NCI-H2227 (cell line): ENCODE results near the gene TSPAN18.

Source experiments
- DNase-seq: peaks from one replicate; lab custom pipeline; 2025; ENCODE audit not compliant: unreplicated experiment; lab: John Stamatoyannopoulos, UW

The TSPAN18 gene

GRCh38 chr11:44791316-44791925 lies 64.7 kb downstream of the TSPAN18 start:
- DNase-seq = no peak

DNA sequence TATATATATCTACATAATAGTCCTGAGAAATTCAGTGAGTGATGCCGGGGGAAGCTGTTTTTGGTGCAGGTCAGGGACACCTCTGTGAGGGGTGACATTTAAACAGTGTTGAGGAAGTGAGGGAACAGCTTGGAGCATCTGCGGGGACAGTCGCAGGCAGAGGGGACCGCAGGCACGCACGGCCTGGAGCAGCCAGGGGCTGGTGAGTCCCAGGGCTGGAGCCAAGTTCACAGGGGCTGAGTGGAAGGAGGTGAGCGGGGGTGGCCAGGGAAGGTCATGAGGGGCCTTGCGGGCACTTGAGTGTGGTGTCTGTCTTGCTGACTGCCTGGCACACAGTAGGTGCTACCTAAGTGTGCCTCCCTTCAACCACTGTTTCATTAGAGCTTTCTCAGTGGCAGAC lies 65.4 kb downstream of the TSPAN18 start:
- no peak for DNase-seq

DNA sequence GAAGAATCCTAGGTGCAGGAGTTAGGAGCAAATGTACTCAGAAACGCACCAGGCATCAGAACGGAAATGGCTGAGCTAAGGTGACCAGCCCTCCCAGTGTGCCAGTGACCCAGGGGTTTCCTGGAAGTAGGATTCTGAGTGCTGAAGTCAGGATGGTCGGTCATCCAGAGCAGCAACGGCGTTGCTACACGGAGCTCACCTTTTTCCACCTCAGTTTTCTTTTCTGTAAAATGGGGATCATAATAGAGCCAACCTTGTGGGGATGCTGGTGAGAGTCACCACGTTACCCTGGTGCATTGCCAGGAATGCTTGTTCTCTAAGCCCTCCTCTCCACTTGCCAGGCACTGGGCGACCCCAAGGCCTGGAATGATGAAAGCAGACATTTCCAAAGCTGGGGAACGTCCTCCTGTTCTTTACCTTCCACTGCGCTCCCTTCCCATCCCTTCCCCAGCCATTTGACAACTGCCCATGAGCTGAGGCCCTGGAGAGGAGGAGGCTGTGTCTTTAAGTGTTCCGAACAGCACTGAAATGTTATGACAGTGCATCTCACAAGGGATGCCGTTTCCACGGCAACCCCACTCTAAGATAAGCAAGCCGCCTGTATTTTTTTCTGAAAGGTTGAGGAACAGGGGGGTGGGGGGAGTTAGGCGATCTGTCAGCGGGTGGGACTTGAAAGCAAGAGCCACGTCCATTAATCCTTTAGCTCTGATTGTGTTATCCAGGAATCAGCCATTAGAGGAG lies 66.8 kb downstream of the TSPAN18 start:
- DNase-seq = peak; percentile 92

GRCh38 chr11:44795803-44796535 lies 69.2 kb downstream of the TSPAN18 start:
- no peak for DNase-seq

DNA sequence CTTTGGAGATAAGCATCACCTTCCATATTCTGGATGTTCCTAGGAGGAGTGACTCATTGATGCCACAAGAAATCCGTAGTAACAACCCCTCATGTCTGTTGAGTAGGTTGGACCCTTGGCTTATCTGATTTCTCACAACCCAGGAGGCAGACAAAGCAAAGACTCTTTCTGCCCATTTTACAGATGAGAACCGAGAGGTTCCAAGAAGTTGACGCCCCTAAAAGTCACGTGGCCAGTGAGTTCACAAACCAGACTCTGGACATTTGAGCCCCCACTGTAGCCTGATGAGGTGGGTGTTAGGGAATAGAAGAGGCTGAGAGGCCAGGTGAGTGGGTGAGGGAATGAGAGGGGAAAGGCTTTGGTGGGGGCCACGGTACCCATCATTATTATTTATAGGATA lies 70.3 kb downstream of the TSPAN18 start:
- no peak for DNase-seq

GRCh38 chr11:44797886-44798606 lies 71.3 kb downstream of the TSPAN18 start:
- DNase-seq = peak; percentile 68

DNA sequence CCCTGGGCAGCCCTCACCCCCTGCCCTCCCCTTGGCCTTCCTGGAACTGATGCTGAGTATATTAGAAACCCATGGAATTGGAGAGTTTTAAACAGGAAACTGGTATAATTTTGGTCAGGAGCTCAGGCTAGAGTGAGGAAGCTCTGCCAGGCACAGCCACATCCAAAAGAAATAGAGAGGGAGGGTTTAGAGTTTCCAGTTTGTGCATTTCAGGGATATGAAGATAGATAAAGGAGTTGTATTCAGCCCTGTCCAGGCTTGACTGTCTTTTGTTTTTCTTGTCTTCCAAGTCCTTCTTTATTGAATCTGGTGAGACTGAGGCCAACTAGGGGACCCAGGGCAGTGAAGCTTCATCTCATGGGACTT lies 71.8 kb downstream of the TSPAN18 start:
- no peak for DNase-seq

DNA sequence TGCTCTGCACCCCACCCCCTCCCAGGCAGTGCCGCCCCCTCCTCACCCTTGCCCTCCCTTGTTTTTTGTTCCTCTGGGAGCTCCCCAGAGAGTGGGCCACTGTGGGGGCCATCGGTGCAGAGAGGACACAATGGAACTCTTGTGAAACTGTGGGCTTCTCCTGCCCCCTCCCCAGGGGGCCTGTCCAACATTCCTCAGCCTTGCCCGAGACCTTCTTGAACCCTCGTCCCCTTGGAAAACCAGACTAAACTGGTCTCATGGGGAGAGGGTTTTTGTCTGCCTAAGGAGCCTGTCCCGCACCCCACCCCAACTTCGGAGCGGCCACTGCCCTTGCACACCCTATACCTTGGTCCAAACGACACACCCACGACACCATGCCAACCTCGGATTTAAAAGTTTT lies 72.2 kb downstream of the TSPAN18 start:
- no peak for DNase-seq

DNA sequence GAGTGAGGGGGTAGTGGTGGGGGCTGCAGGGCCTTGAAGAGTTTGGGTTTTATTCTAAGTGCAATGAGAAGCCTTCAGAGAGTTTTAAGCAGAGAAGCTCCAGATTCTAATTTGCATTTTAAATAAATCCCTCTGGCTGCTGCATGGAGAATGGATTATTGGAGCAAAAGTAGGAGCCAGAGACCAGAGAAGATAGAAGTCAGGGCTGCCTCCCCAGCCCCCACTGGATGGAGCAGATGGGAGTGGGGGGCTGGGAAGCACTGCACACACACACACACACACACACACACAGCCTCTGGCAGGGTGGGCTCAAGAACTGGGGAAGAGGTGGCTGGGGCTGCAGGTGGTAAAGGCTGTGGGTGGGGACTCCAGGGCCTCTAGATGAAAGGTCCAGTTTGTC lies 75.6 kb downstream of the TSPAN18 start:
- DNase-seq = no peak

DNA sequence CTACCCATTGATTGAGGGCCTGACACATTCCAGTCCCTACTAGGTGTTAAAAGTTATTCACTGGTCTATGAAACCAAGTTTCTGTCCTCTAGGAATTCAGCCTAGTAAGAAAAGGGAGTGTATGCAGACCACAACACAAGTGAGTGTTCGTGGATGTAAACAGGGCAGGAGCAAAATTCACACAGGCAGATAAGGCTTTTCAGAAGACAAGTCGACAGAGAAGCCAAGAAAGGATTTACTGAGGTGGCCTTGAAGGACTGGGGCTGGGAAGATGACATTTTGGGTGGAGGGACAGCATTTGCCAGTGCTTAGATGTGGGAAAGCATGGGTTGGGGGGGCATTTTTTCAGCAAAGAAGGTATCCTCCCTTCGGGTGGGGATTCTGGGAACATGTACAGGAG lies 76.2 kb downstream of the TSPAN18 start:
- DNase-seq = no peak

DNA sequence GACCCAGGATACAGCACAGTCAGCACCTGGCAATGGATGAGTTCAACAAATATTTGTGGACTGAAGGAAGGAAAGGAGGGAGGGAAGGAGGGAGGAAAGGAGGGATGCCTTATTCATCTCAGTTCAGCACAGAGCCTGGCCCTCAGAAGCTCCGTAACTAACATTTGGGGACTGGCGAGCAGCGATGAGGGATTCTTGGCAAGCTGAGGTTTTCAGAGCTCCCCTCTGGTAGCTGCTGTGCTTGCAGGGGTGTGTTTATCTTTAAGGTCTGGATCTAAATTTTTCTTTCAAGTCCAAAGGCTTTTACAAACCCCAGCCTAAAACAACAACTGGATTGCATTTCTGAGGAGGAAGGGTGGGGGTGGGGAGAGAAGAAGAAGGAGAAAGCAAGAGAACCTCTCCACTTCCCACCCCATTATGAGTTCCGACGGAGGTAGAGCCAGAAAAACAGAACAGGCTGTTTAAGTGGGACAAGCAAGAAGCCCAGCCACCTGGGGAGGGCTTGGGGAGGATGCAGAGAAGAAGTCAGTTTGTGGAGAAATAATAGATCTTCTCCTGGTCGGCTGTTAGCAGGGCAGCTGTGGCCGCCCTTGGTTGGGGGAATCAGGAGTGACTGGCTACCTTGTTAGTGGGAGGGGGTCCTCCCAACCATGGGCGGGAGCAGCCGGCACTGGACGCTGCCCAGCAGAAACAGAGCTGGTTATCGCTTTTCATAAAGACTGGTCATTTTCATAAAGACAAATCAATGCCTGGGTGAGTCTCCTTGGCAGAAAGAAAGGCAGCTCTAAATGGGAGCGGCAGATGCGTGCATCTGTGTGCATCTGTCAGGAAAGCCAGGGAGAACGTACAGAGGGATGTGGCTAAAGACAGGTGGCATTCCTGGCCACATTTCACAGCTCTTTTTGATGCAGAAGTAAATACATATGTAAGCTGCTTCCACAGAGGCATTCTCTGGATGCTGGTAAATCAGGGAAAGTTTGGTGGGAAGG lies 78.0 kb downstream of the TSPAN18 start:
- DNase-seq = peak; percentile 26

GRCh38 chr11:44805596-44805995 lies 78.8 kb downstream of the TSPAN18 start:
- no peak for DNase-seq

- DNase-seq = no peak
Observed at GRCh38 chr11:44808053-44808753, 81.4 kb downstream of the TSPAN18 start.

- no peak for DNase-seq
Observed at GRCh38 chr11:44809283-44809682, 82.5 kb downstream of the TSPAN18 start.

GRCh38 chr11:44811841-44812448 lies 85.2 kb downstream of the TSPAN18 start:
- DNase-seq = no peak

- DNase-seq = no peak
Observed at GRCh38 chr11:44812971-44813370, 86.2 kb downstream of the TSPAN18 start.

GRCh38 chr11:44813401-44813800 lies 86.6 kb downstream of the TSPAN18 start:
- DNase-seq = no peak

GRCh38 chr11:44814881-44815592 lies 88.3 kb downstream of the TSPAN18 start:
- DNase-seq = no peak
